GM18520 (cell line): ENCODE results near the gene FAM3D.

Source experiments
- ATAC-seq: cut with Tn5 transposase; IDR thresholded peaks from one replicate; pipeline ENCODE4 v1.9.1; 2021; ENCODE audit not compliant: unreplicated experiment

The FAM3D gene

GRCh38 chr3:58629629-58630028 lies 36.9 kb downstream of the FAM3D start:
- ATAC-seq = no peak

GRCh38 chr3:58628823-58629562 lies 37.6 kb downstream of the FAM3D start:
- ATAC-seq = no peak

- no peak for ATAC-seq
These were observed 38.6 kb downstream of the FAM3D start for GRCh38 chr3:58627941-58628340.

GRCh38 chr3:58627570-58627885 lies 39.0 kb downstream of the FAM3D start:
- no peak for ATAC-seq

- no peak for ATAC-seq
These were observed 39.6 kb downstream of the FAM3D start for GRCh38 chr3:58626841-58627569.

GRCh38 chr3:58625196-58625824 lies 41.3 kb downstream of the FAM3D start:
- no peak for ATAC-seq

GRCh38 chr3:58624550-58624949 lies 42.0 kb downstream of the FAM3D start:
- no peak for ATAC-seq

GRCh38 chr3:58623961-58624360 lies 42.6 kb downstream of the FAM3D start:
- ATAC-seq = no peak

GRCh38 chr3:58623478-58623877 lies 43.1 kb downstream of the FAM3D start:
- ATAC-seq = no peak

- no peak for ATAC-seq
These were observed 43.7 kb downstream of the FAM3D start for GRCh38 chr3:58622892-58623291.

GRCh38 chr3:58622436-58622835 lies 44.1 kb downstream of the FAM3D start:
- no peak for ATAC-seq

- no peak for ATAC-seq
These were observed 45.3 kb downstream of the FAM3D start for GRCh38 chr3:58621086-58621830.

GRCh38 chr3:58620421-58620820 lies 46.2 kb downstream of the FAM3D start:
- no peak for ATAC-seq

- ATAC-seq = no peak
These were observed 49.2 kb downstream of the FAM3D start for GRCh38 chr3:58617338-58617761.

- no peak for ATAC-seq
These were observed 53.1 kb downstream of the FAM3D start for GRCh38 chr3:58613236-58614132.

GRCh38 chr3:58612830-58613229 lies 53.7 kb downstream of the FAM3D start:
- ATAC-seq = no peak

GRCh38 chr3:58609990-58610389 lies 56.6 kb downstream of the FAM3D start:
- ATAC-seq = no peak

- no peak for ATAC-seq
These were observed 57.9 kb downstream of the FAM3D start for GRCh38 chr3:58608648-58609047.

- ATAC-seq = no peak
These were observed 58.8 kb downstream of the FAM3D start for GRCh38 chr3:58607816-58608215.

- ATAC-seq = no peak
These were observed 59.9 kb downstream of the FAM3D start for GRCh38 chr3:58606693-58607092.
